ENCODE data around the gene ACTN3.
A peak's percentile ranks its signal among the peaks of the same experiment; 100 is the strongest.

ACTN3 gene

GRCh38 chr11:66545701-66546367, 869 bp upstream of the ACTN3 start, which contains the start of gene ZDHHC24:
TSS of gene ZDHHC24 (minus strand) at chr11:66546048. CDS start at chr11:66546003, 45 bp downstream.
- DNase-seq, result peak; percentile 78

DNA sequence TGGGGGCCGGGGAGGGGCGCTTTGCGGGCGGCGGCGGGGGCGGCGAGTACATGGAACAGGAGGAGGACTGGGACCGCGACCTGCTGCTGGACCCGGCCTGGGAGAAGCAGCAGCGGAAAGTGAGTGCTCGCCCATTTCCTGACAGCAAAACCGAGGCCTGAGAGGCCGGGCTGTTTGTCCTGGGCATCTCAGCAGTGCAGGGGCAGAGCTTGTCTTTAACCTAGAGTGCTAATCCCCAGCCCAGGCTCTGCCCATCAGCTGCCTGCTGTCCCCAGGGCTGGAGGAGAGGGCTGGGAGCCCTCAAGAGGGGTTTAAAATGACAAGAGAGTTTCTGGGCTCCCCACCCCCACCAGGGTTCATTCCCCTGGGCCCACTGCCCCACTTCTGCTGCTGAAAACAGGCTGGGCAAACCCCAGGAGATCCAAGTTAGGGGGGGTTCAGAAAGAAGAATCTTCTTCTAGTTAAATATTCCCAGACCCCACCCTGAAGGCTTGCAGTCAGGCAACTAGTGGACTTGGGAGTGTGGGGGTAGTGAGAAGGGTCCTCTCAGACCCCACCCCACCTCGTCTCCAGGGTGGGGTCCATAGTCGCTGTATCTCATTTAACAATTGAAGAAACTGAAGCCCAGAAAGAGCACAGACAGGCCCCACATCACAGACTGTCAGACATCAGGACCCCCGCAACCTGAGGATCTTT, 411 bp downstream of the ACTN3 start:
- no peak for DNase-seq

GRCh38 chr11:66547662-66548009, 933 bp downstream of the ACTN3 start:
- DNase-seq, result no peak

DNA sequence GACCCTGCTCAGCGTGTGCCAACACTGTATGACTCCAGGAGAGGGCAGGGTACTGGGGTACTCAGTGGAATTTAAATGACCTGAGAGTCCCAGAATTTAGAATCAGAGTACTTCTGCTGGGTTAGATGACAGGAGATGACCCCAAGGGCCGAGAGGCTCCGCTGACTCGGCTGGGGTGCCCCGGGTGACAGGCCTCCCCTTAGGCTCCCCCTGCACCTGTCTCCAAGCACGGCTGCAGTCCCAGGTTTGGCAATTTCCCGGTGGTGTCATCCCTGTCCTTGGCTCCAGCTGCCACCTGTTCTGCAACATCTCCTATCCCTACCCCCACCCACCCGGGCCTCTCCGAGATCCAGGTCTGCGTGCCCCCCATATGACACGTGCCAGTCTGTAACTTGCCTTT, 1.3 kb downstream of the ACTN3 start:
- no peak for DNase-seq

DNA sequence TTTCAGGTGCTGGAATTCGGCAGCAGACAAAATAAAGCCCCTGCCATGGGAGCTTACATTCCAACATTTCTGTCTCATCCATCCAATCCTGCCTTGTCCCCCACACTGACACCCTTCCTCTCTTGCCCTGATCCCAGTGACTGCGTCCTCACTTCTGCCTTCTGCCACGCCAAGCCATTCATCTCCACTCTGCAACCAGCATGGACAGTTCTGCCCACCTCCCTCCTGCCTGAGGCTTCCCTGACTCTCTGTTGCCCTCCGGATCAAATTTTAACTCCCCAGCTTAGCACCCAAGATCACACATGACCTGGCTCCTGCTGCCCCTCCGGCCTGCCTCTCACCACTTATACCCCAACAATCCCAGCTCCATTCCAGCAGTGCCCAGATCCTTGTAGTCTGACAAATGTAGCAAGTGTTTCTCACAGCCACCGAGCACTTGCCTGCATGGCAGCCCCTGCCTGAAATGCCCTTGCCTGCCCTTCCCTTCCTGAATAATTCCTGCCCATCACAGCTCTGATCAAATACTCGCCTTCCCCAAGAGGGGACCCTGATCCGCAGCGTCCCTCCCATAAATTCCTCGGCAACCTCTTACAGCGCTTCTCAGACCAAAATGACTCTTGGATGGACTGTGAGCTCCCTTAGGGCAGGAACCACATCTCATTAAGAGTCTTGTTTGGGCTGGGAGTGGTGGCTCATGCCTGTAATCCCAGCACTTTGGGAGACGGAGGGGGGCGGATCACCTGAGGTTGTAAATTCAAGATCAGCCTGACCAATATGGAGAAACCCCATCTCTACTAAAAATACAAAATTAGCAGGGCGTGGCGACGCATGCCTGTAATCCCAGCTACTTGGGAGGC, 2.3 kb downstream of the ACTN3 start:
- DNase-seq, result no peak

DNA sequence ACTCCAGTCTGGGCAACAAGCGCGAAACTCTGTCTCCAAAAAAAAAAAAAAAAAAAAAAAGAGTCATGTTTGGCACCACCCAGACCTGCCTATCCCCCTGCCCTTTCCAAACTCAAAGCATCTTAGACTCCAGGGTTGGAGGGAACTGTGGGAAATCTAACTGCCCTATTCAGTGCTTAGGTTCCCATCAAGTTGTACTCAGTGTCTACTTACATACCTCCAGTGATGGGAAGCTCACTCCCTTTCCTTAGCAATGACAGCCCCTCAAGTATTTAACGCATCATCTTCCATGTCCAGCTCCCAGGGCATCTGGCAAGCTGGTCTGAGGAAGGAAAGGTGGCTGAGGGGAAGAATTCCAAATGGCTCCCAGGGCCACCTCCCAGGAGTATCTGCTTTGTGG, 3.0 kb downstream of the ACTN3 start:
- DNase-seq, result no peak

DNA sequence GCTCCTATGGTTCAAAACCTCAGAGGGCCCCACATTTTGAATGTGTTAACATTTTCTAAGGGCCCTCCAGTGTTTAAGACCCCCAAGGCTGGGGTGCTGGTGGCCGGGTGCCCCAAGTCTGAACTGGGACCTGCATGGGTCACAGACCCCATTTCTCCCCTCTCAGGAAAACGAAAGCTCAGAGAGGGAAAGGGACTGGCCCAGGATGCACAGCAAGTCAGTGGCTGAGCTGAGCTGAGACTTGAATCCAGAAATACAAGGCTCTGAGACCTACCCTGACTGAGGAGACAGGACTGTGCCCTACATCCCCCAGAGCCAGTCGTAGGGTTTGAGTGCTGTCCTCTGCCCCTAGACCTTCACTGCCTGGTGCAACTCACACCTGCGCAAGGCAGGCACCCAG, 4.2 kb downstream of the ACTN3 start:
- DNase-seq, result no peak

DNA sequence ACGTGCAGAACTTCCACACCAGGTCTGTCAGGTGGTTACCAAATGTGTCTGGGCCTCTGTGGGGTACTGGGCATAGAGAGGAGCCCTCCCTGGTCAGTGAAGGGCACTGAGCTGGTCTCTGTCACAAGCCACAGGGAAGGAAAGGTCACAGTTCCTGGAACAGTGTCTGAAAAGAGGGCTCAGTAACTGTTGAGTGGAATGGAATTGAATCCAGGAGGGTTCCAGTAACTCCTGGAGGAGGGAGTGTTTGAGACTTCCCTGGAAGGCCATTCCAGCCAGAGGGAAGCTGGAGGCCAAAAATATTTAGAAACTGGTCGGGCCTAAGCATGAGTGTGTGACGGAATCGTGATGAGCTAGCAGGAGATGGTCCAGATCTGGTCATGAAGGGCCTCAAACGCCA, 7.9 kb downstream of the ACTN3 start:
- DNase-seq, result no peak

DNA sequence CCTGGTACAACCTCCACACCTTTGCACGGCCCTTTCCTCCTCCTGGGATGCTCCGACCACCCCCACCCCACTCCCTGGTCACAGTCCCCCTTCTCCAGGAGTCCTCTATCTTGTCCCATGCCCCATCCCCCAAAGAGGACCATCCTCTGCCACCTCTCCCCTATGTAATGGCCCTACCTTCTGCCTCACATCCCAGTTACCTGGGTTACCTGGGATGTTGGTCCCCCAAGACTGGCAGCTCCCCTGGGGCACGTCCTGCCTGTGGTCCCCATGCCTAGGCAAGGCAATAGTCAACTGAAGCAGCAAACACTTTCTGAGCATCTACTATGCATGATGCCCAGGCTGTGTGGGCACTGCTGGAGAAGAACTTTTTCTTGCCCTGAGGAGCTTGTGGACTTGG, 8.7 kb downstream of the ACTN3 start:
- DNase-seq, result no peak

- DNase-seq, result no peak
These were observed 9.4 kb downstream of the ACTN3 start for GRCh38 chr11:66556086-66556485.

GRCh38 chr11:66557733-66558326, 11.1 kb downstream of the ACTN3 start:
- no peak for DNase-seq

GRCh38 chr11:66559142-66559865, 12.6 kb downstream of the ACTN3 start:
- no peak for DNase-seq

GRCh38 chr11:66559866-66560676, 13.4 kb downstream of the ACTN3 start:
- no peak for DNase-seq

DNA sequence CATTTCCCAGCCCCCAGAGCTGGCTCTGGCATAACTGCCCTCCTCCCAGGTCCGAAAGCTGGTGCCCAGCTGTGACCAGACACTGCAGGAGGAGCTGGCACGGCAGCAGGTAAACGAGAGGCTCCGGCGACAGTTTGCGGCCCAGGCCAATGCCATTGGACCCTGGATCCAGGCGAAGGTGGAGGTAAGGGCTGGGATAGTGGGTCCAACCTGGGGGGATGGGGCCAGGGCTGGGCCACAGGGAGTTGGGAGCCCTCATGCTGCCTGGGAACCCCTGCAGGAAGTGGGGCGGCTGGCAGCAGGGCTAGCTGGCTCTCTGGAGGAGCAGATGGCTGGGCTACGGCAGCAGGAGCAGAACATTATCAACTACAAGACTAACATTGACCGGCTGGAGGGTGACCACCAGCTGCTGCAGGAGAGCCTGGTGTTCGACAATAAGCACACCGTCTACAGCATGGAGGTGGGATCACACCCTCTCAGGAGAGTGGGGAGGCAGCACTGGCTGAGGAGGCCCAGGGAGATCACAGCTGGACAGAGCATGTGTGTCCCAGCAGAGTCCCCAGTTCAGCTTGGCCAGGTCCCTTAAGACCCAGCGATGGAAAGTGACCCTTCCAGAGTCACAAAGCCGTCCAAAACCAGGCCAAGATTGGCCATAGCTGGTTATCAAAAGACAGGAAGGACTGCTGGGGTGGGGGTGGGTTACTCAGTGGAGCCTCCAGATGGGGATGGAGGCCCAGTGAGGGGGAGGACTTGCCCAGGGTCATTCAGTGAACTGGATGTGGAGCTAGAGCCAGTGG, 14.7 kb downstream of the ACTN3 start:
- DNase-seq, result no peak

DNA sequence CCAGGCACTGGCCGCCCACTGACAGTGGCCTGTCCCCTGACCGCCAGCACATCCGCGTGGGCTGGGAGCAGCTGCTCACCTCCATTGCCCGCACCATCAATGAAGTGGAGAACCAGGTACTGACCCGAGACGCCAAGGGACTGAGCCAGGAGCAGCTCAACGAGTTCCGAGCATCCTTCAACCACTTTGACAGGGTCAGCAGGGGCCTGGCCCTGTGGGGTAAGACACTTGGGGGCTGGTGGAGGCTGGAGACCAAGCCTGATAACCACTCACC, 15.2 kb downstream of the ACTN3 start:
- DNase-seq, result no peak

GRCh38 chr11:66562275-66562674, 15.6 kb downstream of the ACTN3 start:
- no peak for DNase-seq

GRCh38 chr11:66562907-66563583, 16.3 kb downstream of the ACTN3 start:
- DNase-seq, result no peak

GRCh38 chr11:66563832-66564231, 17.1 kb downstream of the ACTN3 start:
- no peak for DNase-seq

GRCh38 chr11:66564538-66564937, 17.8 kb downstream of the ACTN3 start:
- no peak for DNase-seq

- no peak for DNase-seq
These were observed 18.3 kb downstream of the ACTN3 start for GRCh38 chr11:66564984-66565383.

- no peak for DNase-seq
These were observed 19.5 kb downstream of the ACTN3 start for GRCh38 chr11:66566221-66566620.
